HEK293 (cell line): ENCODE data around the gene LYL1.

Experiments used
- CTCF ChIA-PET: fragments of 350-600 bp; formaldehyde crosslinking; extraction: SDS; loops from one replicate; lab custom pipeline; 2021; ENCODE audit warnings: antibody characterized with exemption; lab: Yijun Ruan, JAX
- POLR2A ChIA-PET: fragments of 300-600 bp; formaldehyde crosslinking; extraction: SDS; loops from one replicate; lab custom pipeline; 2020; ENCODE audit warnings: antibody characterized with exemption, inconsistent platforms; lab: Yijun Ruan, JAX
- H3K27ac ChIP-seq: fragments of 200-500 bp; sonication (Bioruptor generic); 2 replicates; pipeline ENCODE4 v1.5.1; 2014; ENCODE audit warnings: low read depth, low read length, control low read depth, inconsistent platforms; ENCODE audit errors: extremely low read depth
- H3K36me3 ChIP-seq, 2 experiments: fragments of 200-500 bp in 1 of 2; sonication (Bioruptor generic) in 1 of 2; 1 replicate in 1 of 2; 2 replicates in 1 of 2; pipeline ENCODE4 v1.5.1; 2014 to 2017; ENCODE audit warnings: inconsistent platforms in 2 of 2, low read length in 2 of 2; ENCODE audit not compliant: control insufficient read depth in 2 of 2, insufficient read depth in 1 of 2
- H3K4me1 ChIP-seq: fragments of 200-500 bp; sonication (Bioruptor generic); 2 replicates; pipeline ENCODE4 v1.5.1; 2014; ENCODE audit warnings: mild to moderate bottlenecking, low read length, inconsistent platforms; ENCODE audit not compliant: control insufficient read depth, insufficient read depth
- H3K4me3 ChIP-seq: 2 replicates; pipeline ENCODE4 v1.5.1; 2011; ENCODE audit warnings: low read depth, mild to moderate bottlenecking, control low read depth, low read length, moderate library complexity
- H3K9me3 ChIP-seq: fragments of 200-500 bp; sonication (Bioruptor generic); 2 replicates; pipeline ENCODE4 v1.5.1; 2014; ENCODE audit warnings: low read depth, low read length, inconsistent platforms; ENCODE audit not compliant: control insufficient read depth, insufficient read depth
- EGR2 ChIP-seq: fragments of 450-650 bp; formaldehyde crosslinking; IDR thresholded peaks from 2 replicates; pipeline ENCODE4 v1.5.1; 2016; ENCODE audit warnings: low read depth, missing biosample characterization, missing genetic modification characterization
- GLIS1 ChIP-seq: fragments of 450-650 bp; formaldehyde crosslinking; IDR thresholded peaks from 2 replicates; pipeline ENCODE4 v1.5.1; 2016; ENCODE audit warnings: missing biosample characterization, missing genetic modification characterization
- GLIS2 ChIP-seq: fragments of 450-650 bp; formaldehyde crosslinking; IDR thresholded peaks from 2 replicates; pipeline ENCODE4 v1.5.1; 2016; ENCODE audit warnings: missing biosample characterization, missing genetic modification characterization
- HOXC10 ChIP-seq: sonication (generic); formaldehyde crosslinking; IDR thresholded peaks from 2 replicates; pipeline ENCODE4 v1.8.1; 2023; ENCODE audit warnings: mild to moderate bottlenecking, missing genetic modification reagents
- ZFHX2 ChIP-seq: fragments of 450-650 bp; formaldehyde crosslinking; conservative IDR thresholded peaks from 2 replicates; pipeline ENCODE4 v1.5.1; 2016; ENCODE audit warnings: missing biosample characterization, missing genetic modification characterization
- ZNF10 ChIP-seq: fragments of 450-650 bp; formaldehyde crosslinking; IDR thresholded peaks from 2 replicates; pipeline ENCODE4 v1.5.1; 2017; ENCODE audit warnings: missing biosample characterization, missing genetic modification characterization
- ZNF155 ChIP-seq: fragments of 450-650 bp; formaldehyde crosslinking; IDR thresholded peaks from 2 replicates; pipeline ENCODE4 v1.5.1; 2016; ENCODE audit warnings: missing biosample characterization, missing genetic modification characterization
- ZNF24 ChIP-seq: fragments of 450-650 bp; formaldehyde crosslinking; IDR thresholded peaks from 2 replicates; pipeline ENCODE4 v1.5.1; 2016; ENCODE audit warnings: missing biosample characterization, missing genetic modification characterization
- ZNF335 ChIP-seq: fragments of 450-650 bp; formaldehyde crosslinking; conservative IDR thresholded peaks from 2 replicates; pipeline ENCODE4 v1.5.1; 2016; ENCODE audit warnings: missing biosample characterization, missing genetic modification characterization
- ZNF398 ChIP-seq: fragments of 450-650 bp; formaldehyde crosslinking; IDR thresholded peaks from 2 replicates; pipeline ENCODE4 v1.5.1; 2017; ENCODE audit warnings: missing biosample characterization, missing genetic modification characterization
- ZNF510 ChIP-seq: fragments of 450-650 bp; formaldehyde crosslinking; IDR thresholded peaks from 2 replicates; pipeline ENCODE4 v1.5.1; 2018; ENCODE audit warnings: mild to moderate bottlenecking, missing genetic modification characterization, missing biosample characterization; ENCODE audit not compliant: insufficient replicate concordance
- ZNF580 ChIP-seq: fragments of 450-650 bp; formaldehyde crosslinking; IDR thresholded peaks from 2 replicates; pipeline ENCODE4 v1.5.1; 2016; ENCODE audit warnings: missing biosample characterization, missing genetic modification characterization
- ZNF610 ChIP-seq: fragments of 450-650 bp; formaldehyde crosslinking; IDR thresholded peaks from 2 replicates; pipeline ENCODE4 v1.5.1; 2016; ENCODE audit warnings: missing biosample characterization, missing genetic modification characterization, borderline replicate concordance
- ZNF785 ChIP-seq: fragments of 450-650 bp; formaldehyde crosslinking; IDR thresholded peaks from 2 replicates; pipeline ENCODE4 v1.5.1; 2016; ENCODE audit warnings: missing biosample characterization, missing genetic modification characterization
- TF ChIP-seq, protein P1 (sequence below): fragments of 450-650 bp; formaldehyde crosslinking; IDR thresholded peaks from 2 replicates; pipeline ENCODE4 v1.5.1; 2016; ENCODE audit warnings: missing biosample characterization, missing genetic modification characterization
- TF ChIP-seq, protein P2 (sequence below): fragments of 450-650 bp; formaldehyde crosslinking; IDR thresholded peaks from 2 replicates; pipeline ENCODE4 v1.5.1; 2016; ENCODE audit warnings: missing biosample characterization, missing genetic modification characterization

The LYL1 gene

GRCh38 chr19:13053761-13054625, 48.7 kb downstream of the LYL1 start:
- peaks cover 47% of the 10 kb centered on the region for H3K4me1 ChIP-seq
- peak overlapping the region; percentile 19; the same call in 1 of the 2 replicates for H3K27ac ChIP-seq
- H3K4me3 ChIP-seq = no peak overlapping the region
- TF ChIP-seq ZFHX2 (tag by site-specific recombination) = peak; percentile 64
- no peak for TF ChIP-seq ZNF580 (tag by site-specific recombination)
- TF ChIP-seq ZNF610 = no peak
- no peak for TF ChIP-seq ZNF335 (tag by site-specific recombination)
- TF ChIP-seq ZNF24 (tag by site-specific recombination) = no peak
- TF ChIP-seq HOXC10 (CRISPR knock-in tag) = no peak
- no peak for TF ChIP-seq ZNF785 (tag by site-specific recombination)
- TF ChIP-seq ZNF155 (tag by site-specific recombination) = no peak
- TF ChIP-seq ZNF398 = peak; percentile 67
- no peak for TF ChIP-seq GLIS2 (tag by site-specific recombination)
- peak; percentile 34; the same call in 1 of the 2 replicates for TF ChIP-seq EGR2 (tag by site-specific recombination)
- TF ChIP-seq, protein P1, sequence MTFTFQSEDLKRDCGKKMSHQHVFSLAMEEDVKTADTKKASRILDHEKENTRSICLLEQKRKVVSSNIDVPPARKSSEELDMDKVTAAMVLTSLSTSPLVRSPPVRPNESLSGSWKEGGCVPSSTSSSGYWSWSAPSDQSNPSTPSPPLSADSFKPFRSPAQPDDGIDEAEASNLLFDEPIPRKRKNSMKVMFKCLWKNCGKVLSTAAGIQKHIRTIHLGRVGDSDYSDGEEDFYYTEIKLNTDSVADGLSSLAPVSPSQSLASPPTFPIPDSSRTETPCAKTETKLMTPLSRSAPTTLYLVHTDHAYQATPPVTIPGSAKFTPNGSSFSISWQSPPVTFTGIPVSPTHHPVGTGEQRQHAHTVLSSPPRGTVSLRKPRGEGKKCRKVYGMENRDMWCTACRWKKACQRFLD (tag by site-specific recombination) = no peak
- peak; percentile 85 for TF ChIP-seq GLIS1
- ChIA-PET POLR2A (interaction anchor here (0.6 to 2.0 kb wide), 11 partner anchors 9 to 875 kb away, joined by 3 to 7 read pairs (median 3); no protein-coding TSS in a partner anchor), CTCF (interaction anchor here (0.6 to 15.8 kb wide), 14 partner anchors 7 to 89 kb away, joined by 3 to 247 read pairs (median 6); no protein-coding TSS in a partner anchor)
- no peaks in the 10 kb centered on the region for H3K9me3 ChIP-seq
- no peaks in the 10 kb centered on the region for H3K36me3 ChIP-seq

DNA sequence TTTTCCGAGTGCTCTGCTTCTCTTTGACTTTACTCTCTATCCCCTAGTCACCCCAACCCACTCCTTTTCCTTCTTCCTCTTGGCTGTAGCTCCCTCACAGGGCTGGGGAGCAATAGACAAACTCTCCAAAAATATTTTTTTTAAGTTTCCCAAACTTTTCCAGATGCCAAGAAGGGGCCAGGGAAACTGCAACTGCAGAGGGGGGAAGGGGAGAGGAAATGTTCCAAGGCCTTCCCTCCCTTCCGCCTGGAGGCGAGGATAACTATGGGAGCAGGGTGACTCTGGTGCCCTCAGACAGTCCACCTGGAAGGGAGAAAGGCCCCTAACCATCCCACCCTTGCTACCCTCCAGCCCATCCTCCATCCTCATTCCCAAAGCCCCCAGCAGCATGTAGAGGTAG, 49.4 kb downstream of the LYL1 start:
- Histone ChIP-seq H3K4me3 (no peak overlapping the region), H3K4me1 (peaks cover 47% of the 10 kb centered on the region), H3K27ac (no peak overlapping the region), H3K36me3 (no peaks in the 10 kb centered on the region), H3K9me3 (no peaks in the 10 kb centered on the region)
- ChIA-PET CTCF (interaction anchor here (0.7 to 15.8 kb wide), 11 partner anchors 8 to 88 kb away, joined by 3 to 247 read pairs (median 6); no protein-coding TSS in a partner anchor), POLR2A (interaction anchor here (1.2 to 2.0 kb wide), 3 partner anchors 8 to 19 kb away, joined by 3 to 7 read pairs (median 4); no protein-coding TSS in a partner anchor)
- TF ChIP-seq ZNF10 = 0 out of 2 replicates have a peak, but pooled peaks have one; percentile 1
- TF ChIP-seq, protein P2, sequence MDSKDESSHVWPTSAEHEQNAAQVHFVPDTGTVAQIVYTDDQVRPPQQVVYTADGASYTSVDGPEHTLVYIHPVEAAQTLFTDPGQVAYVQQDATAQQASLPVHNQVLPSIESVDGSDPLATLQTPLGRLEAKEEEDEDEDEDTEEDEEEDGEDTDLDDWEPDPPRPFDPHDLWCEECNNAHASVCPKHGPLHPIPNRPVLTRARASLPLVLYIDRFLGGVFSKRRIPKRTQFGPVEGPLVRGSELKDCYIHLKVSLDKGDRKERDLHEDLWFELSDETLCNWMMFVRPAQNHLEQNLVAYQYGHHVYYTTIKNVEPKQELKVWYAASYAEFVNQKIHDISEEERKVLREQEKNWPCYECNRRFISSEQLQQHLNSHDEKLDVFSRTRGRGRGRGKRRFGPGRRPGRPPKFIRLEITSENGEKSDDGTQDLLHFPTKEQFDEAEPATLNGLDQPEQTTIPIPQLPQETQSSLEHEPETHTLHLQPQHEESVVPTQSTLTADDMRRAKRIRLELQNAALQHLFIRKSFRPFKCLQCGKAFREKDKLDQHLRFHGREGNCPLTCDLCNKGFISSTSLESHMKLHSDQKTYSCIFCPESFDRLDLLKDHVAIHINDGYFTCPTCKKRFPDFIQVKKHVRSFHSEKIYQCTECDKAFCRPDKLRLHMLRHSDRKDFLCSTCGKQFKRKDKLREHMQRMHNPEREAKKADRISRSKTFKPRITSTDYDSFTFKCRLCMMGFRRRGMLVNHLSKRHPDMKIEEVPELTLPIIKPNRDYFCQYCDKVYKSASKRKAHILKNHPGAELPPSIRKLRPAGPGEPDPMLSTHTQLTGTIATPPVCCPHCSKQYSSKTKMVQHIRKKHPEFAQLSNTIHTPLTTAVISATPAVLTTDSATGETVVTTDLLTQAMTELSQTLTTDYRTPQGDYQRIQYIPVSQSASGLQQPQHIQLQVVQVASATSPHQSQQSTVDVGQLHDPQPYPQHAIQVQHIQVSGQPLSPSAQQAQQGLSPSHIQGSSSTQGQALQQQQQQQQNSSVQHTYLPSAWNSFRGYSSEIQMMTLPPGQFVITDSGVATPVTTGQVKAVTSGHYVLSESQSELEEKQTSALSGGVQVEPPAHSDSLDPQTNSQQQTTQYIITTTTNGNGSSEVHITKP (tag by site-specific recombination) = peak; percentile 50; the same call in 1 of the 2 replicates
- TF ChIP-seq ZNF510 (tag by site-specific recombination) = no peak
